Stimulated activated CD4-positive, alpha-beta T cell treated with anti-CD3 and anti-CD28 coated beads, Interleukin-15, amount 100 ng/mL, for 1 hour (primary cell): ENCODE measurements around the gene BMP2K.

Experiments used
- DNase-seq, 2 donors: peaks; one replicate each; pipeline ENCODE4 v3.0.0-alpha.2; 2020; ENCODE audit warnings: low read depth in 1 of 2, low spot score in 1 of 2

BMP2K gene

DNA sequence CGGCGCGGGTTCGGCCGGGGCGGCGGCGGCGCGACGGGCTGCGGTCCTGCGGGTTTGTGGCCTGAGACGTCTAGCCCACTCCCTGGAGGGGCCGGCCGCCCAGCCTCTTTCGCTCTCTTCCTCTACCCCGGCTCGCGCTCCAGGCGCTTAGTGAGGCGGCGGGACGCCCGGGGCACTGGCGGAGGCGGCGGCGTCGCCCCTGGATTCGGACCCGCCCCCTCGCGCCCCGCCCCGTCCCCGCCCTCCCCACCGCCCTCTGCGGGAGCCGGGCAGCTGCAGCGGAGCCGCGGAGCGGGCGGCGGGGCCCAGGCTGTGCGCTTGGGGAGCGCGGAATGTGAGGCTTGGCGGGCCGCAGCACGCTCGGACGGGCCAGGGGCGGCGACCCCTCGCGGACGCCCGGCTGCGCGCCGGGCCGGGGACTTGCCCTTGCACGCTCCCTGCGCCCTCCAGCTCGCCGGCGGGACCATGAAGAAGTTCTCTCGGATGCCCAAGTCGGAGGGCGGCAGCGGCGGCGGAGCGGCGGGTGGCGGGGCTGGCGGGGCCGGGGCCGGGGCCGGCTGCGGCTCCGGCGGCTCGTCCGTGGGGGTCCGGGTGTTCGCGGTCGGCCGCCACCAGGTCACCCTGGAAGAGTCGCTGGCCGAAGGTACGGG, at the start of gene BMP2K:
TSS of gene BMP2K (plus strand) at position 272 of the 650 bp plus-strand sequence. CDS start at position 466, 194 bp downstream.
- peak; percentile 67 to 73 for DNase-seq

DNA sequence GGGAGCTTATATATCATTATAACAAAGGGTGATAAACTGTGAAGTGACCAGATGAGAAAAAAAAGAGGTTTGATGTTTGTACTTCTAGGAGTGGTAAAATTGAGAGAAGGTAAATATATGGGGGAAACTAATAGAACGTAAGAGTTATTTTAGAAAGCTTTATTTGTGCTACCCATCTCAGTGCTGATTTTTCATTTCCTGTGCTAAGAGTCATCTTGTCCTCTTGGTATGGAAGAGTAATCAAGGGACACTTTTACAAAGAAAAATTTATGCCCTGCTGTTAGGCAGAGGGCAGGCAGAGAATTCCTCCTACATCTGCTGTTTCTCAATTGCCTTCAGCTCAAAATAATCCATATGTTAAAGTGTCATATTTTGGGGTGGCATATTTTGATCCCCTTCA, 49.6 kb upstream of the BMP2K start:
- no peak for DNase-seq

DNA sequence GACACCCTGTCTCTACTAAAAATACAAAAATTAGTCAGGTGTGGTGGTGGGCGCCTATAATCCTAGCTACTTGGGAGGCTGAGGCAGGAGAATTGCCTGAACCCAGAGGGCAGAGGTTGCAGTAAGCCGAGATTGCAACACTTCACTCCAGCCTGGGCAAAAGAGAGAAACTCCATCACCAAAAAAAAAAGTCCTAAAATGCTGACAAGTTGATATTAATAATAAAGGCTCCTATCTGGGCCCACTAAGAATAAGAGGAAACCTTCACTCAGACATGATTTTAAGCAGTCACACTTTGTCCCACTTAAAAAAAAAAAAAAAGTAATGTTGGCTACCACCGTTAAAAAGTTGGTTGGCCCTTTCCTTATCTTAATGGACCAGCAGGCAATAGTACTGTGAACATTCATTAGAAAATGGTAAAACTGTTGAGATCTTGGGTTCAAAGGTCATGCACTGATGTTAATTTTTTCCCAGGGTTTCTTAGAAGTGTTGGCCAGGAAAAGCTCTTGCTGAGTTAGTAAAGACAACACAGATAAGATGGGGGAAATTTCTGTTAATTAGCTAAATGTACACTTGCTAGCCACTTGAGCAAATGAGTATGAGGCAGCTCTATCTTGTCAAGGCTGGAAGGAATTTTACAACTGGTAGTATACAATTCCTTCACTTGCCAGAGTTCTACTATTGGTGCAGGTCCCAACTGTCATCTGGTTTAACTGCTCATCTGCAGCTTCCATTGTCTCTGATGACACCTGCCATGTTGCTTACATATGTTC, 43.6 kb upstream of the BMP2K start:
- DNase-seq: no peak

DNA sequence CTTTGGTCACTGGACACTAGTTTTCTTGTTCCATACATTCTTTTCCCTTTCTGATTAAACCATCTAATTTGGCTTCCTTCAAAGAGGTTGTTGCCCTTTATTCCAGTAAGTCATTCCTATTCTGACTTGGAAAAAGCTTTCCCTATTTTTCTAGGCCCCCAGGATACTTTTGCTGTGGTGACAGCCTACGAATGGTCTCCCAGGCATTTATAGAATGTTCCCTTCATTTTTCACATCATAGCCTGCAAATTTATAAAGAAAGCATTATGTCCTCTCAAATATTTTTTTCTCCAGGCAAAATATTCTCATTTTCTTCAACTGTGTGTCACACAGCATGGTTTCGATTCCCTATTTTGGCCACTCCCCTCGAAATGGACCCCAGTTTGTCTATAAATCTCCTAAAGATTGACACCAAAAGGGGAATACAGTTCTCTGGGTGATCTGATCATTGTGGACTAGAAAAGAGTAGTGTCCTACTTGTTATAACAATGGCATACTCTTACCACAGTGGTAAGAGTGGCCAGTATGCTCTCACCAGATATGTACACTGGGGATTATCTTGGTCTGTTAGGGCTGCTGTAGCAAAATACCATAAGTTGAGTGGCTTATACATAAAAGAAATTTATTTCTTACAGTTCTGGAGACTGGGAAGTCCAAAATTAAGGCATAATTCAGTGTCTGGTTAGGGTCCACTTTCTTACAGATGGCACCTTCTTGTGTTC, 41.5 kb upstream of the BMP2K start:
- no peak for DNase-seq

DNA sequence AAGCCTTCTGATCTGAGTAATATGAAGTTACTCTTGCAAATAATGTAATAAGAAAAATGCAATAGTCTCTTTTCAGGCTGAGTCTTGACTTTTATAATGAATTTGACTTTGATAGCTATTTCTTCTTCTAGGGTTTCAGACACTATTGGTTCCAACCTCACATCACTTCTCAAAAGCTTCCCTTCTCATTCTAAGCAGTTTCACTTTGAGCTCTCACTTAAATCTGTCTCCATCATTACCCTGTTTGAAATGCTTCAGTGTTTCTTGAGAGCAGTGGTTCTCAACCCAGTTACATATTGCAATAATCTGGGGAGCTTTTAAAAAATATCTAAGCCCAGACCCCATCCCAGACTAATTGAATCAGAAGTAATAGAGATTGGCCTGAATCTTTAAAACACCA, 40.5 kb upstream of the BMP2K start:
- DNase-seq: no peak

DNA sequence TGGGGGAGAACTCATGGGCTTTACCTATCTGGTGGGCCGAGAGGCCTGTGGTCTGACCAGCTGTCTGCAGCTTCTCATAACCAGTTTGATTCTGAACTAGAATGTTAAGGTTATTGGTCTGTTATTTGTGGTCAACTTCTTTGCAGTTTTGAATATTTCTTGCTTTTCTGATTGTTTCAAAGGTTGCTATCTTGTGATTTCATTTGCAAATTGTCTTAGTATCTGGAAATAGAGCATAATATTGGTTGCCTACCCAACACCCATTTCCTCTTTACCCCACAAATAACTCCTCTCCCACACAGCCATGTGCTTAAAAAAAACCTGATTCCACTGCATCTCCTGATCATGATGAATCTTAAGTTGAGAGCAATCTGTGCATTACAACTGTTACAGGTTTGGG, 39.1 kb upstream of the BMP2K start:
- DNase-seq: no peak

DNA sequence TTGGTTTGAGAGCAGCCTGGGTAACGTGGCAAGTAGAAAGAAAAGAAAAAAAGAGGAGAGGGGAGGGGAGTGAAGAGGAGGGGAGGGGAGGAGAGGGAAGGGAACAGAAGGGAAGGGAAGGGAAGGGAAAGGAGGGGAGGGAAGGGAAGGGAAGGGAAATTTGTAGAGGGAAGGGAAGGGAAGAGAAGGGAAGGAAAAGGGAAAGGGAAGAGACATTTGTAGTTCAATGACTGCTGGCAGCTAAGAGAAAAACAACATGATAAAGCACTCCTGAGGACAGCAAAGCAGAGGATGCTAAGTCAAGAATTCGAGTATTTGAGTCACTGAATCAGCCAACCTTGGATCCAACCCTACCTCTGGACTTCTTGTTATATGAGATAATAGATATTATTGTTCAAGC, 38.2 kb upstream of the BMP2K start:
- DNase-seq: no peak

DNA sequence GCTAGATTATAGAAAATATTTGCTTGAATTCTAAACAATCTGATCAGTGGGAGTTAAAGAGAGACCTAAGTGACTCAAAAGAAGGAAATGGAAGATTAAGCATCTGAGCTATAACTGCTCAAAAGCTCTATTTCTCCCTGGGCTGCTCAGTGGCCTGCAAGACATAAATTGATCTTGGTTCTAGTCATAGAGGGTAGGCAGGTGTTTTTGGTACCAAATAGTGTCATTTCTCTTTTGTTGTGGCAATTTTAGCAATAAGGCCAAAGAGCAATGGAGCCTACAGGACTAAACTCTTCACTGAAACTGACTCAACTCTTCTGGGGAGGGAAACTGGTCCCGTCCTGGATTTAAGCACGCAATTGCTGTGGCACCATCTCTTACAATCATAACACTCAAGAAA, 33.9 kb upstream of the BMP2K start:
- DNase-seq: no peak

DNA sequence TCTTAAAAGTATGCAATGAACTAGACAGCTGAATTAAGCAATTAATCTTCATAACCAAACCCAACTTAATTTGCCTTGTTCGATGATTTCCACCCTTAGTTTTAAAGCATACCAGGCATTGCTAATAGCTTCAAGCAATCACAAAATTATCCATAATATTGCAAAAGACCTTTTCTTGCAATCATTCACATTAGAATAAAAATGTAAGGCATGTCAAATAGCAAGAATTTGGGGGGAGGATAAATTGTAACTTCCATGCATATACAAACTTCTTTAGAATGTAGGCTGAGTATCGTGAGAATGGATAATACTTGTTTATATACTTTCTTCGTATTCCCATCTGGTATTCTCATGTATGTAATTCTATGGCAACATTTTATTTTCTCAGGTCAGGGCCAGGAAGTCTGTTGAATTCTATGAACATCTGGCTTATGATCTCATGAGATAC, 28.7 kb upstream of the BMP2K start:
- no peak for DNase-seq

DNA sequence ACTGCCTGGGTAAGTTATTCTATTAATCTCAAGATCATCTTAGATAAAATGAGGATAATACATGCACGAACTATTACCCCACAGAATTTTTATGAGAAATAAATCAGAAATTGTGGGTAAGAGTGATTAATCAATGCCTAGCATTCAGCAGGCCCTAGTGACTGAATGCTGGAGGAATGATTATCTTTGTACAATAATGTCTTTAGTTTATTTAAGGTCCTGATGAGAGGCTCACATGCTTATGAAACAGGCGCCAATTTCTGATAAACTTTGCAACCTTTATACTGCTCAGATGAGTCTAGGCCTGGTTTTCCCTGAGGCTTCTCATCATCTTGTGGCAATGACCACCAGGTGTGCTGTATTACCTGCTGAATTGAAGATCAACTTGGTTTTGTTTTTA, 27.8 kb upstream of the BMP2K start:
- DNase-seq: no peak

DNA sequence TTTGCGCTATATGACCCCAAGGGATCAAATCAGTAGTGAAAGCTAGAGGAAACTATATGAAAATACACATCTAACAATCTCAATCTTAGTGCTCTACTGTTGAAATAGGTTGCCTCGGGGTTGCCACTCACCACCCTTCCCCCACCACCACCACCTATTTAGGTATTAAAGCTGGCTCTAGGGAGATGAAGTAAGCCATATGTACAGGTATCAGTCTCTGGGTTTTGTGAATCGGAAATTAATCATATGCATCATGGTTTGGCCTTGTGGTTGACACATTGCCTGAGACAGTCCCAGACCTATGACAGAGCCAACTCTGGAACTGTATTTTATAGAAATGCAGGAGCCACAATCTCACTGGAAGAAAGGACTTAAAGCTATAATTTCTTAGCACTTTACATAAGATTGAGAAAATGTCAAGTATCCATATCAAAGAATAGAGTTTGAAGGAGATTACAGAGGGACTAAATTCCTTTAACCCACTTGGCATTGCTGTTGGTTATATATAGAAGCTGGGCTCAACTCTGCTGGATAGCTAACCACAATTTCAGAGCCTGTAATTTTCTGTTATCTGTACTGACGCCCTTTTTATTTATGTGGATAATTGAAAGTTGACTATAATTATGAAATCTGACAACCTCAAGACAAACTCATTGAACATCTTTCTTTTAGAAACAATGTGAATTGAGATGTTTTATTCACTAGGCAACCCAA, 26.7 kb upstream of the BMP2K start:
- DNase-seq: no peak

DNA sequence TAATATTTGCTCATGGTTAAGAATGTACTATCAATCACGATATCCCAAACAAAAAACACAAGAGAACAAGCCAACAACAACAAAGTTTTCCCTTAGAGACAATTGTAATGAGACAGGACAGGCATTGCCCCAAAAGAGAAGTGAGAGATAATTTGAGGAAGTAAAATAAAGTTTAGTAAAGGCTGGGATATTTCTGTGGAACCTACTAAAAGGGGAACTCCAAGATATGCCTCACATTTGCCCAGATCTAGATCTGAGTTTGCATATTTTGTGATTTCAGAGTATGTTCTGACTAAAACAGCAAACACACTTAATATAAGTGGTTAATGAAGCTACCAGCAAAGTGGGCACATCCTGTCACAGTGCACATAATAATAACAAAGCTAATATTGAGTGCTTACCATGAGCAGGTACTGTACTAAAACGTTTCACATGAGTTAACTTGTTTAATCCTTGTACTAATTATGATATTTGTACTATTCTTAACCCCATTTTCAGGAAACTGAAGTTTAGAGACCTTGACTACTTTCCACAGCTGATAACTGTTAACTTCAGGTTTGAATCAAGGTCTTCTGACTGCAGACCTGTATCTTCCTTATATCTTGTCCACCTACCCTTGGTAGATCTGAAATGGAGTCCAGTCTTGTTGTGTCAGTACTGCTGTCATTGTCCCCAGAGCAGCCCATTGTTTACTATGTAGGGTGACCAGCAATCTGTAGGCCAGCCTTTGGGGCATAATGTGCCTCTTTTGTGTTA, 26.0 kb upstream of the BMP2K start:
- no peak for DNase-seq

DNA sequence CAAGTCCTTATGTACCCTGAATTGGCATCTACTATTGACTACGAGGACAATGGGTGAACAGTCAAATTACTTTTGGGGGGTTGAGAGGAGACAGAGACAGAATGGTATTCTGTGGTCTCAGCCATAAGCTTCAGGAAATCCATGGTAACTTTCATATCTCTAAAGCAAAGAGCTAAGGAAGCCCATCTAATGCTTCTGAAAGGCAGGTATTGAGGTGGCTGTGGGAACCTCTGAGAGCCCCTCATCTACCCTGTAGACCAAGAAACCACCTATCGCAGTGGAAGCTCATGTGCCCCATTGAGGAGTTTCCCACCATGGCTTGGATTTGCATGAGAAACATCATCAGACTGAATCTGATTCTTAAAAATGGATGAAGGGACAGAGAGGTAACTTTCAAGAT, 23.1 kb upstream of the BMP2K start:
- no peak for DNase-seq

DNA sequence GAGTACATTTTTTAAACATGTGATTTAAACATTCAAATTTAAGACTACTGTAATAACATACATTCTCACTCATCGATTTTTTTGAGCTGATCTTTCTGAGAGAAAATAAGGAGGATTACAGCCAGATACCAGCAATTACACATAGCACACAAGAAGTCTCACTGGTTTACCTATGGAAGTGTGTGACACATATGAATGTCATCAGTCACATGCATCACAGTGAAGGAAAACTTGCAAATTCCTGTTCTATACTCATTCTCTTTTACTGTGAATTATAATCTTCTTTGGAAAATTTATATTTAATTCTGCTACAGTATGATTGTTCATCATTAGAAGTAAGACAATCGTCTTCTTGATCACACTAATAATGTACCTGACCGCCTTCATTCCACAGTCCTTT, 21.3 kb upstream of the BMP2K start:
- no peak for DNase-seq

DNA sequence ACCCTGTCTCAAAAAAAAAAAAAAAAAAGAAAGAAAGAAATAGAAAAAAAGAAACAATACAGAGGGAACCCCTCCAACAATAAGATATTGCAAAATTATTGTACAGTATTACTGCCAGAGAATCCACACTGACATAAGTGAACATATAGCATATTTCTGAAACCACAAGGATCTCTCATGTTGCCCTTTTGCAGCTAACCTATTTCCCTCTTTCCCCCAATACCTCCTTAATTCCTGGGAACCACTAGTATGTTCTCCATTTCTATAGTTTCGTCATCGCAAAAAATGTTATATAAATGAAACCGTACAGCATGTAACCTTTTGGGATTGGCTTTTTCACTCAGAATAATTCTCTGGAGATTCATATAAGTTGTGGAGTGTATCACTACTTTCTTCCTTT, 20.0 kb upstream of the BMP2K start:
- DNase-seq: no peak

DNA sequence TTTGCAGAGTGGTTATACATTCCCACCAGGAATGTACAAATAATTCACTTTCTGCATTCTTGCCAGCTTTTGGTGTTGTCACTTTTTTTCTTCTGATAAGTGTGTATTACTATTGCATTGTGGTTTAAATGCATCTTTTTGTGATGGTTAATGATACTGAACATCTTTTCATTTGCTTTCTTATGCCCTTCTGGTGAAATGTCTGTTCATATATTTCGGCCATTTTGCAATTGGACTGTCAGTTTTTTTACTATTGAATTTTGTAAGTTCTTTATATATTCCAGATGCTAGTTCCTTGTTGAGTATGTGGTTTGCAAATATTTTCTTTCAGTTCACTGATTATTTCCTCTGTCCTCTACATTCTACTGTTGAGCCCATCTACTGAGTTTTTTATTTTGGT, 19.4 kb upstream of the BMP2K start:
- no peak for DNase-seq

DNA sequence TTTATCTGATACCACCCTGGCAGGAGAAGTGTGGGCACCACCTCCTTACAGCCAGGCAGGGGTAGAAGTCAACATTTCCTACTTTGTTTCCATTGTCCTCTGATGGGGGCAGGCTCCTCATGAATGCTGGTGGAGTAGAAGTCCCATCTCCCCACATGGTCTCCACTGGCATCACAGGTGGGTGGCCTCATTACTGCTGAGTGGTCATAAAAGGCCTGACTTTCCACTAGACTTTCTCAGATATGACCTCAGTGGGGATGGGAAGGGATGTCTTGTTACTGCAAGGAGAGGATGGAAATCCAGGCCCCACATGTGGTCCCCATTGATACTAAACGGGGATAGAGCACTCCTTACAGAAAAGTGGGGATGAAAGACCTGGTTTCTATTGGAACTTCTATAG, 18.6 kb upstream of the BMP2K start:
- DNase-seq: no peak

DNA sequence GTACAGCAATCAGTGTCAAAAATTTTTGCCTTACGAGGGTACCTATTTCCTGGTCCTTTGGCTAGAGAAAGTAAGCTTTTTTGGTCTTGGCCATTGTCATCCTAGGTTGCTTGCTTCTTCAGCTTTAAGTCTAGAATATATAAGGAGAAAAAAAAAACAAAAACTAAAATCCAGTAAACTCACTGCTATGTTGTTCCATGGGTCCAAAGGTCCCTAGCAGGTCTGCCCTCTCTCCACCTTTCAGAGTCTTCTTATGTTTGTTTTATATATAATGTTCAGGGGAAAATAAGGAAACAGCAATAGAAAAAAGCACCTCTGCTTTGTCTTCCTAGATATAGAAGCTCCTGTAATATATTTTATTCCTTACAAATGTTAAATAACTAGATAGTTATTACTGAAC, 18.1 kb upstream of the BMP2K start:
- DNase-seq: no peak

DNA sequence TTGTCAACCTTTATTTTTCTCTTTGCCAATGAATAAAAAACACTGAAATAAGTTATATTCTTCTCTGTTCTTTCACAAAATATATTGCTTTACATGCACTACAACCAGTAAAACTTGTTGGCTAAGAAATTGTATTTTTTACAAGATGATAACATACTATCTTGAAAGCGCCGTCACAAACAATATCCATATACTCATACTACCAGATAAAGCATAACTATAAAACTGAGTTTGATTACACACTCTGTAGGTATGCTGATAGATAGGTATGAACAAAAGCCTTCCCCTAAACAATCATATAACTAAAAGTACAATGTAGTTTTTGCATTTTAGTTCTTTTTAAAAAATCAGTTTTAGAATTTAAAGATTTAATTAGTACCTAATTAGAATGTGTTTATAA, 13.6 kb upstream of the BMP2K start:
- DNase-seq: no peak

DNA sequence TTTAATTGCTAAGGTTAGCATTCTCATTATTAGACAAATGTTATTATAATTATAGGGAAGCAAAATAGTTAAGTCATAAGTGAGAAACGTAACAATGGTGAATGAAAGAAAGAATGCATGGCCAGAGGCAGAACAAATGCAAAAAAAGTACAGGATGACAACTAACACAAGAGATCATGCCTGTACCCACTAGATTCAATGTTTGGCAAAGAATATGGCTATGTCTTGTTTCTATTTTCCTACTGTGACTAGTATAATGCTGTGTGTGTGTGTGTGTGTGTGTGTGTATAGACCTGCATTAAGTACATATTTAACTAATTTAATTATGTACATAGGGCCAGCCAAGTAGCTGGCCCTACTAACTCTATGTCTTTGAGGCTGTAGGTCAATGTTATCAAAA, 12.9 kb upstream of the BMP2K start:
- no peak for DNase-seq
